Amygdala (tissue), 56 donors: Measurements from ENCODE around the gene AANAT.

Source experiments
- DNase-seq, 56 donors: peaks; one replicate each; lab custom pipeline; 2025; lab: John Stamatoyannopoulos, UW

AANAT gene

GRCh38 chr17:76467366-76467765, at the start of gene AANAT:
AANAT (plus strand) TSS chr17:76467603; CDS start chr17:76468747, 1,144 bp downstream.
- DNase-seq: no peak

- DNase-seq: peak in 1 of 56 donors; percentile 26
Measured at GRCh38 chr17:76419576-76420260, 47.7 kb upstream of the AANAT start.

- DNase-seq: no peak
Measured at GRCh38 chr17:76420356-76421043, 46.9 kb upstream of the AANAT start.

- DNase-seq: peak in 1 of 56 donors; percentile 11
Measured at GRCh38 chr17:76421044-76421407, 46.4 kb upstream of the AANAT start.

- DNase-seq: no peak
Measured at GRCh38 chr17:76422406-76422805, 45.0 kb upstream of the AANAT start.

- DNase-seq: no peak
Measured at GRCh38 chr17:76422860-76423259, 44.5 kb upstream of the AANAT start.

GRCh38 chr17:76426853-76427252, 40.5 kb upstream of the AANAT start:
- DNase-seq: no peak

- peak in 2 of 56 donors; percentile 28 for DNase-seq
Measured at GRCh38 chr17:76427501-76428231, 39.7 kb upstream of the AANAT start.

GRCh38 chr17:76428511-76428910, 38.9 kb upstream of the AANAT start:
- DNase-seq: no peak

GRCh38 chr17:76431509-76431908, 35.9 kb upstream of the AANAT start:
- no peak for DNase-seq

GRCh38 chr17:76432004-76432403, 35.4 kb upstream of the AANAT start:
- no peak for DNase-seq

- DNase-seq: no peak
Measured at GRCh38 chr17:76432712-76433336, 34.6 kb upstream of the AANAT start.

GRCh38 chr17:76433693-76434092, 33.7 kb upstream of the AANAT start:
- DNase-seq: no peak

GRCh38 chr17:76434870-76435269, 32.5 kb upstream of the AANAT start:
- DNase-seq: no peak

- no peak for DNase-seq
Measured at GRCh38 chr17:76435751-76436150, 31.7 kb upstream of the AANAT start.

GRCh38 chr17:76437467-76438402, 29.7 kb upstream of the AANAT start:
- no peak for DNase-seq

GRCh38 chr17:76438906-76439305, 28.5 kb upstream of the AANAT start:
- no peak for DNase-seq

GRCh38 chr17:76439314-76439928, 28.0 kb upstream of the AANAT start:
- DNase-seq: no peak

- DNase-seq: no peak
Measured at GRCh38 chr17:76440751-76441362, 26.5 kb upstream of the AANAT start.
